Large intestine (tissue), 3 donors: Measurements from ENCODE around the gene EXOC1L. TPM values are rescaled to one million over a fixed set of nuclear protein-coding genes. Genes with fewer than 3 reads are reported as not detected.
"Not testable (repeated sequence)": the region's sequence is repeated elsewhere in the genome, so short reads cannot be mapped to it uniquely, and the experiment has no call there.

ENCODE experiments used
- DNase-seq, 2 donors: peaks; one replicate each; pipeline versions ENCODE4 v3.0.0 to v3.0.0-alpha.2; 2013
- H3K27ac ChIP-seq: one replicate; pipeline ENCODE4 v1.5.1; 2013; ENCODE audit warnings: low read length
- H3K27me3 ChIP-seq: 2 replicates; pipeline ENCODE4 v1.6.1; 2013; ENCODE audit warnings: low read length; ENCODE audit not compliant: control insufficient read depth, insufficient read depth
- H3K36me3 ChIP-seq: 2 replicates; pipeline ENCODE4 v1.6.1; 2013; ENCODE audit warnings: low read length; ENCODE audit not compliant: control insufficient read depth, insufficient read depth
- H3K4me1 ChIP-seq: one replicate; pipeline ENCODE4 v1.6.1; 2013; ENCODE audit warnings: low read length; ENCODE audit not compliant: control insufficient read depth, insufficient read depth
- H3K4me3 ChIP-seq: one replicate; pipeline ENCODE4 v1.5.1; 2013; ENCODE audit warnings: low read length
- H3K9me3 ChIP-seq: one replicate; pipeline ENCODE4 v1.6.1; 2013; ENCODE audit warnings: mild to moderate bottlenecking, low read depth, low read length, moderate library complexity; ENCODE audit not compliant: control insufficient read depth
- WGBS: methylation state at CpG from one replicate; pipeline ENCODE4 v1.1.5; 2013; ENCODE audit warnings: low lambda C conversion rate; ENCODE audit not compliant: insufficient coverage; 5-methylcytosine and 5-hydroxymethylcytosine counted together
- polyA plus RNA-seq: library from polyadenylated mRNA; unstranded; fragments of 120-200 nt; gene quantifications from one replicate; pipeline ENCODE4 v1.2.1, GENCODE V29; 2013

EXOC1L gene
- polyA plus RNA-seq, 1 donor: not detected

DNA sequence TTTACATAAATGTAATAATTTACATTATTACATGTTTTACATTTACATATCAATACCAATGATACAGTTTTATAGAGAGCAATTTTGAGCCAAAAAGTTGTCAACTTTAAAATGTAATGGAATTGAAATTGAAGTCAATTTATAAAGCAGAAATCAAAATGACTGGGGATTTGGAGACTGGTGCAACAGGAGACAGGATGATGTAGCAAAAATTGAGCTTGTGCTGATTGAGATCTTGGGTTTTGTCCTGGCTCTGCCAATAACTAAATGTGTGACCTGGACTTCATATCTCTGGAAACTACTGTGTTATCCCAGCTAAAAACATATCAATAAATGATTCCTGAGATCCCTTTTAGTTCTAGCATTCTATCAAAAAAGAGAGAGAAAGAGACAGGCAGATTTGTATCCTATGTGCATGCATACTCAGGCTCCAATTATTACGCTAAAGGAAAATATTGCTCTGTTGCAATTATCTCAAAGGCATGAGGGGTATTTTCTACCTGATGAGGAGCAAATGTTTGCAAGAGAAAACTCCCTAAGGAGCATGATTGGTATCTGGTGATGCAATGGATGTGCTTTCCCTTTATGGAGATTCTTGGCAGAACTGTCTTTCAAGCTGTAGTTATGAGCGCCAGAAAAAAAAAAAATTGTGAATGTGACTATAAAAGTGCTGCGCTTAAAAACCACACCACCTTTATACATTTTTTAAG is 14.7 kb downstream of the EXOC1L start:
- H3K27me3 ChIP-seq: no peaks in the 10 kb centered on the region
- H3K27ac ChIP-seq: no peak overlapping the region
- no peaks in the 10 kb centered on the region for H3K36me3 ChIP-seq
- no CpG with 5 or more reads among the region's 3 CpGs for WGBS
- no peaks in the 10 kb centered on the region for H3K4me1 ChIP-seq
- no peaks in the 10 kb centered on the region for H3K9me3 ChIP-seq
- DNase-seq: no peak
- no peak overlapping the region for H3K4me3 ChIP-seq

DNA sequence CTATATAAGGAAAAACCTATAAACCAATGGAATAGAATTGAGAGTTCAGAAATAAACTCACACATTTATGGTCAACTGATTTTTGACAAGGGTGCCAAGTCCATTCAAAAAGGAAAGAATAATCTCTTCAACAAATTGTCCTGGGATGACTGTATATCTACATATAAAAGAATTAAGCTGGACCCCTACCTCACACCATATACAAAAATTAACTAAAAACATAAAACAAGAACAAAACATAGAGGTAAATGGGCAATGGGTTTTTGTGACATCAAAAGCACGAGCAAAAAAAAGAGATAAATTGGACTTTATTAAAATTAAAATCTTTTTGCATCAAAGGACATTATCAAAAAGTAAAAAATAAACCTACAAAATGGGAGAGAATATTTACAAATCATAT is 18.3 kb downstream of the EXOC1L start:
- WGBS: 71% methylated on average over 1 of the region's 1 CpG
- Histone ChIP-seq H3K4me3 (no peak overlapping the region), H3K9me3 (no peaks in the 10 kb centered on the region), H3K4me1 (no peaks in the 10 kb centered on the region), H3K36me3 (no peaks in the 10 kb centered on the region), H3K27me3 (no peaks in the 10 kb centered on the region), H3K27ac (no peak overlapping the region)
- no peak for DNase-seq

DNA sequence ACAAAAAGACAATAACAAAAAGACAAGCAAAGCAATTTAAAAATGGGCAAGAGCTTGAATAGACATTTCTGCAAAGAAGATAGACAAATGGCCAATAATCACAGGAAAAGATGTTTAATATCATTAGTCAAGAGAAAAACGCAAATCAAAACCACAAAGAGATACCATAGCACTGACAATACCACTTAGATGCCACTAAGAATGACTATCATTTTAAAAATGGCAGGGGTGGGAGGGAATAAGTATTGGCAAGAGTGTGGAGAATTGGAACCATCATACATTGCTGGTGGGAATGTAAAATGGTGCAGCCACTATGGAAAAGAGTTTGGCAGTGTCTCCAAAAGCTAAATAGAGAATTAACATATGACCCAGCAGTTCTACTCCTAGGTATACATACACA is 18.8 kb downstream of the EXOC1L start:
- no CpG with 5 or more reads among the region's 1 CpG for WGBS
- no peak for DNase-seq

DNA sequence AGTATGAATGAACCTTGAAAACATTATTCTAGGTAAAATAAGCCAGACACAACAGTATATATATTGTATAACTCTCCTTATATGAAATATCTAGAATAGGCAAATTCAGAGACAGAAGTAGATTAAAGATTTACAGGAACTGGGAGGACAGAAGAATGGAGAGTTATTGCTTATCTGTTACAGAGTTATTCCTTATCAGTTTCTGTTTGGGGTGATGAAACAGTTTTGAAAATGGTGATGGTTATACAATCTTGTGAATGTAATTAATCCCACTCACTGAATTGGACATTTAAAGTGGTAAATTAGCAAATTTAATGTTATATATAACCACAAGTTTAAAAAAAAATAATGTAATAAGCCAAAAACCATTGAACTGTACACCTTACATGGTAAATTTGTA is 19.4 kb downstream of the EXOC1L start:
- no peaks in the 10 kb centered on the region for H3K36me3 ChIP-seq
- H3K4me3 ChIP-seq: no peak overlapping the region
- H3K27ac ChIP-seq: no peak overlapping the region
- no peaks in the 10 kb centered on the region for H3K27me3 ChIP-seq
- DNase-seq: no peak
- H3K4me1 ChIP-seq: no peaks in the 10 kb centered on the region
- no peaks in the 10 kb centered on the region for H3K9me3 ChIP-seq

More for the DNA sequence above, 18.8 kb downstream of the EXOC1L start:
- Histone ChIP-seq H3K27ac (no peak overlapping the region), H3K4me3 (no peak overlapping the region), H3K4me1 (no peaks in the 10 kb centered on the region), H3K27me3 (no peaks in the 10 kb centered on the region), H3K36me3 (no peaks in the 10 kb centered on the region), H3K9me3 (no peaks in the 10 kb centered on the region)

DNA sequence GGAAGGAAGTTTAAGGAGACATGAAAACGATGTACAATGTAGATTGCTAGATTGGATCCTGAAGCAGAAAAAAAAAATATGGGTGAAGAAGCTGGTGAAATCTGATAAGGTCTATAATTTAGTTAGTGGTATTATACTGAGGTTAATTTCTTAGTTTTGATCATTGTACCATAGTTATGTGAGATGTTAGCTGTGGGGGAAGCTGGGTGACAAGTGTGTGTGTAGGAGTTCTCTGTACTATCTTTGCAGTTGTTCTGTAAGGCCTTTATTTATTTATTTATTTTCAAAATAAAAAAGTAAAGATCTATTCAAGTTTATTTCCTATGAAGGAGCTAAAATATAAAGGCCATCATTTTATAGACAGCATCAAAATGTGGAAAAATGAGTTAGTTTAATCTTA is 21.4 kb downstream of the EXOC1L start:
- no peak for DNase-seq
- H3K36me3 ChIP-seq: no peaks in the 10 kb centered on the region

DNA sequence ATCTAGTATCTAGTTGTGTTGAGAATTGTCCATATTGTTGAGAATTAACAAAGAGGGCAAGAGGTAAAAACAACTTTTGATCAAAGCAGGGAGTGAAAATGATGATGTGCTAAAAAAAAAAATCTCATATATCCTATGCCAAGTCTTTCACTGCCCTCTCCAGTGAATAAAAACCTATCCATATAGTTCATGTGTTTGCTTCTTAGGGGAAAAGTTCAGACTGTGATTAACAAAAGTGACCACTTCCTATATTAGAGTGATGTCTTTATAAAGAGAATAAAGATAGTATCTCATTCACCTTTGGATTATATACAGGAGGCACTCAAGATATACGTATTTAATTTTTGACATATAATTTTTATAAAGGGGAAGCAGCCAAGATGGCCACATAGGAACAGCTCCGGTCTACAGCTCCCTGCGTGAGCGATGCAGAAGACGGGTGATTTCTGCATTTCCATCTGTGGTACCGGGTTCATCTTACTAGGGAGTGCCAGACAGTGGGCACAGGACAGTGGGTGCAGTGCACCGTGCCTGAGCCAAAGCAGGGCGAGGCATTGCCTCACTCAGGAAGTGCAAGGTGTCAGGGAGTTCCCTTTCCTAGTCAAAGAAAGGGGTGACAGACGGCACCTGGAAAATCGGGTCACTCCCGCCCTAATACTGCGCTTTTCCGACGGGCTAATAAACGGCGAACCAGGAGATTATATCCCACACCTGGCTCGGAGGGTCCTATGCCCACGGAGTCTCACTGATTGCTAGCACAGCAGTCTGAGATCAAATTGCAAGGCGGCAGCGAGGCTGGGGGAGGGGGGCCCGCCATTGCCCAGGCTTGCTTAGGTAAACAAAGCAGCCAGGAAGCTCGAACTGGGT is 22.0 kb downstream of the EXOC1L start:
- not testable (repeated sequence) for H3K4me3 ChIP-seq, DNase-seq, H3K27ac ChIP-seq, H3K4me1 ChIP-seq, H3K9me3 ChIP-seq, H3K27me3 ChIP-seq, H3K36me3 ChIP-seq
- 100% methylated on average over 1 of the region's 22 CpGs for WGBS

More for the DNA sequence above, 21.4 kb downstream of the EXOC1L start:
- no peak overlapping the region for H3K4me3 ChIP-seq
- no peaks in the 10 kb centered on the region for H3K9me3 ChIP-seq
- no peak overlapping the region for H3K27ac ChIP-seq
- 80% methylated on average over 1 of the region's 1 CpG for WGBS
- H3K27me3 ChIP-seq: no peaks in the 10 kb centered on the region
- H3K4me1 ChIP-seq: no peaks in the 10 kb centered on the region

DNA sequence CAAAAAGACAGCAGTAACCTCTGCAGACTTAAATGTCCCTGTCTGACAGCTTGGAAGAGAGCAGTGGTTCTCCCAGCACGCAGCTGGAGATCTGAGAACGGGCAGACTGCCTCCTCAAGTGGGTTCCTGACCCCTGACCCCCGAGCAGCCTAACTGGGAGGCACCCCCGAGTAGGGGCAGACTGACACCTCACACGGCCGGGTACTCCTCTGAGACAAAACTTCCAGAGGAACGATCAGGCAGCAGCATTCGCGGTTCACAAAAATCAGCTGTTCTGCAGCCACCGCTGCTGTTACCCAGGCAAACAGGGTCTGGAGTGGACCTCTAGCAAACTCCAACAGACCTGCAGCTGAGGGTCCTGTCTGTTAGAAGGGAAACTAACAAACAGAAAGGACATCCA is 22.7 kb downstream of the EXOC1L start:
- not testable (repeated sequence) for DNase-seq, H3K27ac ChIP-seq, H3K36me3 ChIP-seq, H3K9me3 ChIP-seq, H3K4me1 ChIP-seq, H3K27me3 ChIP-seq, H3K4me3 ChIP-seq
- no CpG with 5 or more reads among the region's 10 CpGs for WGBS

DNA sequence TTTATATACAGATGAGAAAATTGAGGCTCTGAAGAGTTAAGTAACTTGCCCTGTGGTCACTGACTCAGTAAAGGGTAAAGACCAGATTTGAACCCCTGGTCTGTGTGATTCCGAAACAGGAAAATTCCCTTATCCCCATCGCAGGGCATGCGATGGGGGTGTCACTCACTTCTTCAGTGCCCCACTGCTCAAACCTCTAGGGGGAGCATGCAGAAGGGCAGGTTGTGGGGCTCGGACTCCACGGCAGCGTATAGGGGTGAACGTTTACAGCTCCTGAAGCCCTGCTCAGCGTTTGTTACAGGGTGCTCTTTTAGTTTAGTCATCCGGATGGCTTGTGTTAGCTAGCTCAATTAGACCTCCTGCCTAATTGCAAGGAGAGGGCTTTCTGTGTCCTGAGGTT is 30.1 kb downstream of the EXOC1L start:
- DNase-seq: no peak
- Histone ChIP-seq H3K4me1 (no peaks in the 10 kb centered on the region), H3K4me3 (no peak overlapping the region), H3K9me3 (no peaks in the 10 kb centered on the region), H3K27me3 (peaks cover 5% of the 10 kb centered on the region), H3K36me3 (no peaks in the 10 kb centered on the region), H3K27ac (no peak overlapping the region)
- WGBS: no CpG with 5 or more reads among the region's 9 CpGs

DNA sequence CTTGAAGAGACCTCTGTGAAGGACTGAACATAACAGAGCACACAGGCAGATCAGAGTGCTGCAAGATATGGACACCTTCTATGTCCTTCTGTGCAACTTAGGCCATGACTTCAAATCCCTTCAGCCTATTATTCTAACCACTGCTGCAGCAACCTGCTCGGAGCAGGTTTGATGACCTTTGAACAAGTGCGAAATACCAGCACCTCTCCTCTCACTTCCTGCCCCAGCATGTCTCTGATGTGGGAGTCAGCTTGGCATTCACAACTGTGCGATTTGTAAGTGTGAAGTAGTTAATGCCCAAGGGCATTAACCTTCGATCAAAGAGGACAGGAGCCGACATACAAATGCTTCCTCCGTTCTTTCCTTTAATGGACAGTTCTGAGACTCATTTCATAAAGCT is 32.3 kb downstream of the EXOC1L start:
- 80% methylated on average over 1 of the region's 6 CpGs for WGBS
- no peak overlapping the region for H3K27ac ChIP-seq
- H3K27me3 ChIP-seq: peaks cover 5% of the 10 kb centered on the region
- no peaks in the 10 kb centered on the region for H3K4me1 ChIP-seq
- H3K36me3 ChIP-seq: no peaks in the 10 kb centered on the region
- H3K4me3 ChIP-seq: no peak overlapping the region
- peak; percentile 19 to 60 for DNase-seq
- no peaks in the 10 kb centered on the region for H3K9me3 ChIP-seq

DNA sequence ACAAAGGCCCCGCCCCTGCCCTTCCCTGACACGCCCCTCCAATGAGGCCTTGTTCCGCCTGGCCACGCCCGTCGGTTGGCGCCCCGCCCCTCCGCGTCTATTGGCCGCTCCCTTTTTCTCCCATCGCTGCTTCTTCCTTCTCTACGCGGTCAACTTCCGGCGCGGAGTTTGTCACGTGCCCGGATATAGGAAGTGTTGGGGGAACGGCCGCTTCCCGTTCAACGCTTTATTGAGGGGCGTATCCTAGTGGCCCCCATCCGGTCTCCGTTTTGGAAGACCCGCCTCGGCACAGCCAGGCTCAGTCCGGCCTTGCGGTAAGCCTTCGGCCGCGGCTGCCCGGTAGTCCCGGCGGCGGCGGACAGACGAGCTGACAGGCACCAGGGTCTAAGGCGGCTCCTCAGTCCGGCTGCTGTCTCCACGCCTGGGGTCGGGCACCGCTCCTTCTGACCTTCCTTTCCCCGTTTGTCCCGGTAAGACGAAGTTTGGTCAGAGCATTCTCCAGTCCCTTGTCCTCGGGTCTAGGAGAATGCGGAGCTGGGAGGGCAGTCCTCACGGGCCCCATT is 34.0 kb downstream of the EXOC1L start, which contains the start of gene EXOC1:
EXOC1 (plus strand) TSS at position 165 of the 563 bp plus-strand sequence. CDS start 4,676 bp downstream, outside the sequence.
- no peaks in the 10 kb centered on the region for H3K4me1 ChIP-seq
- no CpG with 5 or more reads among the region's 50 CpGs for WGBS
- no peaks in the 10 kb centered on the region for H3K9me3 ChIP-seq

More for the DNA sequence above, 34.0 kb downstream of the EXOC1L start, which contains the start of gene EXOC1:
- Histone ChIP-seq H3K27me3 (peaks cover 5% of the 10 kb centered on the region), H3K4me3 (peak within 1 kb of the TSS; percentile 86), H3K36me3 (no peaks in the 10 kb centered on the region), H3K27ac (peak within 1 kb of the TSS; percentile 48)
- DNase-seq: peak; percentile 97
